ENCODE measurements around the gene BPIFB2.

BPIFB2 gene

DNA sequence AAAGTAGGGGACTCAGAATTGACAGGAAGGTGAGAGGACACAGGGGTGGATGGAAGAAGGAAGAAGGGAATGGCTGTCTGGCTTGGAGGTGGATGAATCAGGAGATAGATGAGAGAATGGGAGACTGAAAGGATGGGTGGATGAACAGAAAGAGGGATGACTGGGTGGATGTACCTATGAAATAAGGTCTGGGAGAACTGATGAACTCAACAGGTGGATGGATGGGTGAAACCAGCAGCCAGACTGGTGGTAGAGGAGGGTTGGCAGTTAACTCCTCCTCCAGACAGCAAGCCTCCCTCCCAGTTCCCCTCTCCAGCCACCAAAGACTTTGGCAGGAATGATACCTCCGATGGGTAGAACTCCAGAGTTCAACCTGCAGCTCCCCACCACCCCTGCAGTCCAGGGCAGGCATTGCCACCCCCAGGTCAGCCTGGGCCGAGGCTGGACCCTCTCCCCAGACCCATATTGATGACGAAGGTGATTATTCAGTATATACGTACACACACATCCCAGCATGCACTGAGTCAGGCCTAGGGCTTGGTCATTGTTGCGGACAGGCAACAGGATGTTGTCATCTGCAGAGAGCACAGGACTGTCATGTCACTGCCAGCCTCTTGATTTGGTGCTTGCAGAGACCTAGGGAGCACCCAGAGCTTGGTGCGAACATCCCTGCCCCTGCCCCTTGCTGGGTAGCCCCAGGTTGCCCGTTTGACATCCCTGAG lies 5.3 kb upstream of the BPIFB2 start:
- no peak overlapping the region for H3K27ac ChIP-seq (ENCODE audit: low read depth, low read length, severe bottlenecking)
- 91 to 92% methylated on average over 4 to 7 of the region's 7 CpGs for WGBS, 2 experiments (ENCODE audit: insufficient coverage in 2 of 2)

DNA sequence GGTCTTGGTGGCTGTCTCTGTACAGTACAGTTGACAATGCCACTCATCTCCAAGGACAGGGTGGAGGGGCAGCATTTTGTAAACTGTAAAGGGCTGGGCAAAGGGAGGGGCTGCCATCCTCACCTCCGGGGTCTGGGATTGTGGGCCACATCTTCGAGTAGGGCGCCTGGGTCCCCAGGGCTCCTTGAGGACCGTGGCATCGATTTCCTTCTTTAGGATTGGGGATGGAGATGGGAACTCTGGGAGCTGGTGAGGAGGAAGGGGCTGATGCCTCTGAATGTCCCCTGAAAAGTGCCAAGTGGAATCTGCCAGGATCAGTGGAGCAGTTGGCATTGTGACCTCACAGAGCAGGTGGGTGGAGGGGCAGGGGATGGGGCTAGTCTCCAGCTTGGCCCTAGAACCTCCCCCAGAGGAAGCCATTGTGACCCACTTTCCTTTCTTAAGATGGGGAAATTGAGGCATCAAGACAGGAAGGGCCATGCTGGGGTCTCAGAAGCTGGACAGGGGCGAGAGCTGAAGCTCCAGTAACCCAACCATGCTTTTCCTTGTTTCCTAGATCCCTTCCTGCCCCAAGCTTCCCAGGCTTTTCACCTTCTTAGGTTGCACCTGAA lies 3.3 kb upstream of the BPIFB2 start, which contains the start of gene SUN5:
SUN5 (minus strand) TSS at position 293 of the 611 bp plus-strand sequence; CDS start at position 200, 93 bp downstream.
- no peaks in the 10 kb centered on the region for H3K36me3 ChIP-seq (ENCODE audit: control insufficient read depth, insufficient read depth, low read length)
- H3K4me3 ChIP-seq (ENCODE audit: extremely low read depth, insufficient read depth, low read length, poor library complexity, severe bottlenecking): no peak within 1 kb of the TSS
- H3K4me1 ChIP-seq (ENCODE audit: control insufficient read depth, insufficient read depth, low read length, poor library complexity, severe bottlenecking): no peaks in the 10 kb centered on the region
- no peak within 1 kb of the TSS for H3K27ac ChIP-seq (ENCODE audit: low read depth, low read length, severe bottlenecking)
- no peaks in the 10 kb centered on the region for H3K9me3 ChIP-seq (ENCODE audit: control insufficient read depth, low read length)
- WGBS, 2 experiments (ENCODE audit: insufficient coverage in 2 of 2): 85 to 97% methylated on average over 5 to 6 of the region's 6 CpGs

More for the DNA sequence above, 5.3 kb upstream of the BPIFB2 start:
- no peaks in the 10 kb centered on the region for H3K4me1 ChIP-seq (ENCODE audit: control insufficient read depth, insufficient read depth, low read length, poor library complexity, severe bottlenecking)
- no peaks in the 10 kb centered on the region for H3K36me3 ChIP-seq (ENCODE audit: control insufficient read depth, insufficient read depth, low read length)
- H3K4me3 ChIP-seq (ENCODE audit: extremely low read depth, insufficient read depth, low read length, poor library complexity, severe bottlenecking): no peak overlapping the region
- no peaks in the 10 kb centered on the region for H3K9me3 ChIP-seq (ENCODE audit: control insufficient read depth, low read length)

DNA sequence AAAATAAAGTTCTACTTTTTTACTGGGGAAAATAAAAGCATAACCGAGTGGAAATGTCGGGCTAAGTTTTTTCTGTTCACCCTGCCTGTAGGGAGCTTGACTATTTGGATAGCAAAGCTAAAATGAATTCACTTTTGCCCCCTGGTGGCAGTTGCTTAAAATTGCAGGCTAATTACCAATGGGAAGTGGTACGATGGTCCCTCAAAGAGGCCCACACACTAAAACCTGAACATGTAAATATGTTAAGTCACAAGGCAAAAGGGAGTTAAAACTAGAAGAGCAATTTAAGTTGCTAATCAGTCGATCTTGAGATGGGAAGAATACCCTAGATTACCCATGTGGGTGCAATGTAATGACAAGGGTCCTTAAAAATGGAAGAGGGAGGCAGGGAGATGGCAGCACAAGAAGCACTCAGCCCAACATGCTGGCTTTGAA lies 2.4 kb upstream of the BPIFB2 start:
- Histone ChIP-seq H3K4me1 (ENCODE audit: control insufficient read depth, insufficient read depth, low read length, poor library complexity, severe bottlenecking) (no peaks in the 10 kb centered on the region), H3K27ac (ENCODE audit: low read depth, low read length, severe bottlenecking) (no peak overlapping the region), H3K36me3 (ENCODE audit: control insufficient read depth, insufficient read depth, low read length) (no peaks in the 10 kb centered on the region), H3K4me3 (ENCODE audit: extremely low read depth, insufficient read depth, low read length, poor library complexity, severe bottlenecking) (no peak overlapping the region), H3K9me3 (ENCODE audit: control insufficient read depth, low read length) (no peaks in the 10 kb centered on the region)
- WGBS, 2 experiments (ENCODE audit: insufficient coverage in 2 of 2): 32 to 41% methylated on average over 3 to 4 of the region's 4 CpGs

DNA sequence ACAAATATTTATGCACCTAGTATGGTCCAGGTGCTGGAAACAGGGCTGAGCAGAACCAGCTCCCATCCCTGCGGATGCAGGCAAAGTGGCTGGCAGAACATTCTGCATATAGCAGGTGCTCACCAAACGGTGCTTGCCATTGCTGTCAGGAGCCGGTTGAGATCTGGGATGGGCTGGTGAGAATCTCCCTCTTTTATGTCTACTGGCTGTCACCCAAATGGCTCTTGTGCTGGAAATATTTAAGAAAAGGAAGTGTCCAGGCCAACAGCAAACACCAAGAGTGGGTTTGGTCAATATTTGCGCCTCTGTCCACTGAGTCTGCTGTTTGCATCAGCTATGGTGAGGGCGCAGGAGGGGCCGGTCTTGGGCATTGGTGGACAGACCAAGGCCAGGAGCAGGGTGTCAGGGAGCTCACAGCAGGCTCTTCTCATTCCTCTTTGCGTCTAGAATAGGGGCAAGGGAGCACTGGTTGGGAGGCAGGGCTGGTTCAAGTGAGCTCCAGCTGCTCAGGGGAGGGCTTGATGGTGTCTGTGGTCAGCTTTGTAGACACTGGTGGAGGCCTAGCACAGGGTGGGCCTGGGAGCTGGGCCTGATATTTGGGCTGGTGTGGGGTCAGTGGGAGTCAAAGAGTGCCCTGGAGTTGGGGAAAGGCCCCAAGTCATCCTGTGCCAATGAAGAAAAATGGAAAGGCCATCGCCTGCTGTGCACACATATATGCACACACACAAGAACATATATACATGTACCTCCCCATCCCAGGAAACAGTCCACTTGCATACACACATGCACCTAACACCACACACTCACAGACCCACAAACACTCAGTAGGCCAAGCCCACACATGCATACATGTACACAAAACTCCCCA lies 1.4 kb upstream of the BPIFB2 start:
- Histone ChIP-seq H3K27ac (ENCODE audit: low read depth, low read length, severe bottlenecking) (no peak overlapping the region), H3K4me1 (ENCODE audit: control insufficient read depth, insufficient read depth, low read length, poor library complexity, severe bottlenecking) (no peaks in the 10 kb centered on the region), H3K9me3 (ENCODE audit: control insufficient read depth, low read length) (no peaks in the 10 kb centered on the region), H3K36me3 (ENCODE audit: control insufficient read depth, insufficient read depth, low read length) (no peaks in the 10 kb centered on the region), H3K4me3 (ENCODE audit: extremely low read depth, insufficient read depth, low read length, poor library complexity, severe bottlenecking) (no peak overlapping the region)
- WGBS, 2 experiments (ENCODE audit: insufficient coverage in 2 of 2): 92% methylated on average over 5 to 7 of the region's 8 CpGs

DNA sequence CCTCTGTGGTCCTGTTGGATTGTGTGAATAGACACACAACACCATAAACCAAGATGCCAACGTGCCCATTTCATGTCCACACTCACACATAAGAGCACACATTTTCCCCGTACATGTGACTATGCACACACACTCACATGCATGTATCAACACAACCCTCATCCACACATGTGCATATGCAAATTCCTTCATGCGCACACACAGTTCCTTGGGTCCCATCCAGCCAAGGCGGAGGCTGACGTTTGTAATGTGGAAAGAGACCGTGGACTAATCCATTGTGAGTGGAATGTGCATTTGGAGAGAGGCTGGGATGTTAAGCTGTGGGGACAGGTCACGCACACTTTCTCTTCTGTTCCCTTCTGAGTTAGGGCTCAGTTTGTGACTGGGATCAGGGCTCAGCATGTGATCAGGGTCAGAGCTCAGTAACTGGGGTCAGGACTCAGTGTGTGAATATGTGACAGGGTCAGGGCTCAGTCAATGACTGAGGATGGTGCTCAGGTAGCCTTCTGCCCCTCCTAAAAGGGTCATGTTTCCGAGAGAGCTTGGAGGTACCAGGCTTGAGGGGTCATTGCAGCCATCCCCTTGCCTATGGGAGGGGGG lies 628 bp upstream of the BPIFB2 start:
- WGBS, 2 experiments (ENCODE audit: insufficient coverage in 2 of 2): 88 to 94% methylated on average over 6 to 7 of the region's 8 CpGs
- Histone ChIP-seq H3K4me3 (ENCODE audit: extremely low read depth, insufficient read depth, low read length, poor library complexity, severe bottlenecking) (no peak overlapping the region), H3K36me3 (ENCODE audit: control insufficient read depth, insufficient read depth, low read length) (no peaks in the 10 kb centered on the region), H3K4me1 (ENCODE audit: control insufficient read depth, insufficient read depth, low read length, poor library complexity, severe bottlenecking) (no peaks in the 10 kb centered on the region), H3K27ac (ENCODE audit: low read depth, low read length, severe bottlenecking) (no peak overlapping the region), H3K9me3 (ENCODE audit: control insufficient read depth, low read length) (no peaks in the 10 kb centered on the region)

DNA sequence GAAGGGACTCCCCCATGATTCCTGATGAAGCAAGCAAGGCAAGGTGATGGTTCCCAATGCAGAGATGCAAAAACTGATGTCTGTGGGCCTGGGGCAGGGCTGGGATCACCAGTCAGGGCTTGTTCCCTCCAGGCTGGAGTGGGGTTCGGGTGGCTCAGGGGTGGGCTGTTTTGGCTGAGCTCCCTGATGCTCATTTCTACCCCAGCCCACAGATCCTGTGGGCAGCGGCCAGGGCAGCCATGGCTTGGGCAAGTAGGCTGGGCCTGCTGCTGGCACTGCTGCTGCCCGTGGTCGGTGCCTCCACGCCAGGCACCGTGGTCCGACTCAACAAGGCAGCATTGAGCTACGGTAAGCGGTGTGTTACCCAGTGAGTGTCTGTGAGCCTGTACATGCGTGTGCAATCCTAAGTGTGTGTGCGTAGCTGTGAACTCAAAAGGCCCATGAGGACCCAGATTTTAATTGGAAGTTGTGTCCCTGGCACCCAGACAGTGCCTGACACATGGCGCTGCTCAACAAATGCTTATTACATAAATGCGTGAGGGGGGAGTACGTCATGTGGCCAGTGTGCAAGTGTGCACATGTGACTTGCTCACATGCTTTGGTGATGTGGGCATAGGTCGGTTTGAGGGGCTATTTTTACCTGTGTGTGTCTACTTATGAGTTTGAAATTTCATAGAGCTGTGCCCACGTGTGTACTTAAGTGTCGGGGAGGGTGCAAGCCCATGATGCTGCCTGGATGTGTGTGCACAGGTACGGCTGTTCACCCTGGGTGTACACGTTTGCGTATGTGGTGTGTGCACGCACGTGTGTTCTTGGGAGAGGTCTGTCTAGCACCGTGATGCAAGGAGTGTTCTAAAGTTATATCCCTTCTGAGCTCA lies 1.1 kb downstream of the BPIFB2 start:
- 93 to 95% methylated on average over 23 of the region's 23 CpGs for WGBS, 2 experiments (ENCODE audit: insufficient coverage in 2 of 2)
- no peaks in the 10 kb centered on the region for H3K9me3 ChIP-seq (ENCODE audit: control insufficient read depth, low read length)
- H3K36me3 ChIP-seq (ENCODE audit: control insufficient read depth, insufficient read depth, low read length): no peaks in the 10 kb centered on the region
- no peaks in the 10 kb centered on the region for H3K4me1 ChIP-seq (ENCODE audit: control insufficient read depth, insufficient read depth, low read length, poor library complexity, severe bottlenecking)
- H3K27ac ChIP-seq (ENCODE audit: low read depth, low read length, severe bottlenecking): no peak overlapping the region
- H3K4me3 ChIP-seq (ENCODE audit: extremely low read depth, insufficient read depth, low read length, poor library complexity, severe bottlenecking): no peak overlapping the region

DNA sequence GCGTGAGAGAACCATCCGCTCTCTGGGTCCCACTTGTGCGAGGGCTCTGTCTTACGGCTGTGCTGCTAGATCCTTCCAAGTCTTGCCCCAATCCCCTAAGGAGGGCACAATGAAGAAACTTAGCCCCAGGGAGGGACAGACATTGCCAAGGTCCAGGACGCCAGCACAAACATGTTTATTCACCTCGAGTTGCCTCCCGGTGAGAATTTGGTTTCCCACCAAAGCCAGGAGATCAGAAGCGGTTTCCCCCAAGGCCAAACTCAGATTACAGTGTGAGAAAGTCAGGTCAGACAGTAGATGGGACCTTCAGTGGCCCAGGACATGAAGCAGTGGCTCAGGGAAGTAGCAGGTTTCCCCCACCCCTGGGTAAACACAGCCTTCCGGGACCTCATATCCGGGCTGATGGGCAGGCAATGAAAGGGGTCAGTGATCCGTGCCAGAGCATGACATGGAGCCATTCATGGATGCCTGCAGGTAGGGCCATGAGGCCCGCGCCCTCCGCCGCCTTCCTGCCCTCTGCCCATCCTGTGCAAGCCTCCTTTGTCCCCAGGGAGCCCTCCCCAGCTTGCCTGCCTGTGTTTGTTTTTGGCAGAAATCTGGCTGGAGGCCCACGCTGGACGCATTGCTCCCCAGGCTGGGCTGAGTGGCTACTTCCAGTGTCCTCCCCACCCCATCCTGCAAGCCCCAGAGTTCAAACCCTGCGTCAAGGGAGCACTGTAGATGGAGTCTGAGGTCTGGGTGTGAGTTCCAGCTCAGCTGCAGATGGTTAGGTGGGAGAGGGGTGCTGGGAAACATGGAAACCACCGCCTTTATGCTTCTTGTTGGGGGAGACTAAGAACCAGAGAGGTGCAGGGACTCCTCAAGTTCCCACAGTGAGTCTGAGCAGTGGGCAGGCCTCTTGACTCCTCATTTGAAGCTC lies 2.0 kb downstream of the BPIFB2 start:
- Histone ChIP-seq H3K9me3 (ENCODE audit: control insufficient read depth, low read length) (no peaks in the 10 kb centered on the region), H3K4me3 (ENCODE audit: extremely low read depth, insufficient read depth, low read length, poor library complexity, severe bottlenecking) (no peak overlapping the region), H3K27ac (ENCODE audit: low read depth, low read length, severe bottlenecking) (no peak overlapping the region), H3K36me3 (ENCODE audit: control insufficient read depth, insufficient read depth, low read length) (no peaks in the 10 kb centered on the region), H3K4me1 (ENCODE audit: control insufficient read depth, insufficient read depth, low read length, poor library complexity, severe bottlenecking) (no peaks in the 10 kb centered on the region)
- WGBS, 2 experiments (ENCODE audit: insufficient coverage in 2 of 2): 88% methylated on average over 17 to 19 of the region's 19 CpGs

DNA sequence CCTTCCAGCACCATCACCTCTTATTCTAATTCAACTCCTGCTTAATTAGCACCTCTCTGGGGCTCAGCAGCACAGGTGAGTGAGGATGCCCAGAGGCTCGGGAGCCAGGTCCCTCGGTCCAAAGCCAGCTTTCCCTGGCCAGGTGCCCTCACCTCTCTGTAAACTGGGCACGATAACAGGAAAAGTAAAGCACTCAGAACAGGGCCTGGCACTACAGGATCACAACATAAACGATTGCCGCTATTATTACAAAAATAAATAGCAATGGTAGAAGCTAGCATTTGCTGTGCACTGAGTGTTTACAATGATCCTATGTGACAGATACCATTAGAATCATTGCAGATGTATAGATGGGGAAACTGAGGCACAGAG lies 2.6 kb downstream of the BPIFB2 start:
- no peaks in the 10 kb centered on the region for H3K4me1 ChIP-seq (ENCODE audit: control insufficient read depth, insufficient read depth, low read length, poor library complexity, severe bottlenecking)
- H3K36me3 ChIP-seq (ENCODE audit: control insufficient read depth, insufficient read depth, low read length): no peaks in the 10 kb centered on the region
- 80 to 86% methylated on average over 2 to 5 of the region's 5 CpGs for WGBS, 2 experiments (ENCODE audit: insufficient coverage in 2 of 2)
- H3K4me3 ChIP-seq (ENCODE audit: extremely low read depth, insufficient read depth, low read length, poor library complexity, severe bottlenecking): no peak overlapping the region
- H3K9me3 ChIP-seq (ENCODE audit: control insufficient read depth, low read length): no peaks in the 10 kb centered on the region
- no peak overlapping the region for H3K27ac ChIP-seq (ENCODE audit: low read depth, low read length, severe bottlenecking)

DNA sequence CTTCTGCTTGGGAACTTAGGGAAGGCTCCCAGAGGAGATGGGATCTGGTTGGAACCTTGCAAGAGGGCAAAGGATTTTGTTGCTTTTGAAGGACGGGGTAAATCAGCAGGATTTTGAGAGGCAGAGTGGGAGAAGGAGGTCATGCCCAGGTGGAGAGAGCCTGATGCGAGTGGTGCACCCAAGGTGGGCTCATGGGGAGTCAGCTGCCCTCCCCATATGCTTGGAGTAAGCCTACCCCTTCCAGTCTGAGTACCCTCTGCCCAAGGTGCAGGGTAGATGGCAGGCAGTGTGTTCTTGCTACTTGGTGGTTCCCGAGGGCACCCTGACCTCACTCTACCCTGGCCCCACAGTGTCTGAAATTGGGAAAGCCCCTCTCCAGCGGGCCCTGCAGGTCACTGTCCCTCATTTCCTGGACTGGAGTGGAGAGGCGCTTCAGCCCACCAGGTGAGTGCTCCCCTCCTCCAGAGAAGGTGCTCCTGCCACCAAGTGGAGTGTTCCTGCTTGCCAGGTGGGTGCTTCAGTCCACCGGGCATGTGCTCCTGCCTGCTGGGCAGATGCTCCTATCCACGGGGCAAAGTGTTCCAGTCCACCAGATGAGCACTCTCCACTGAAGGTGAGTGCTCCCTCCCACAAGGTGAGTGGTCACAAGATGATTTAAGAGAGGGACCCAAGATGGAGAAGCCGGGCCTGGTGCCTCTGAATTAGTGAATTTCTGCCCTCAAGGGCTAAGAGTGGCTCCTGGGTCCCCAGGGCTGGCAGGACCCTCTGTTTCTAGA lies 3.4 kb downstream of the BPIFB2 start:
- WGBS, 2 experiments (ENCODE audit: insufficient coverage in 2 of 2): 83 to 95% methylated on average over 7 to 8 of the region's 8 CpGs
- Histone ChIP-seq H3K27ac (ENCODE audit: low read depth, low read length, severe bottlenecking) (no peak overlapping the region), H3K4me1 (ENCODE audit: control insufficient read depth, insufficient read depth, low read length, poor library complexity, severe bottlenecking) (no peaks in the 10 kb centered on the region), H3K36me3 (ENCODE audit: control insufficient read depth, insufficient read depth, low read length) (no peaks in the 10 kb centered on the region), H3K4me3 (ENCODE audit: extremely low read depth, insufficient read depth, low read length, poor library complexity, severe bottlenecking) (no peak overlapping the region), H3K9me3 (ENCODE audit: control insufficient read depth, low read length) (no peaks in the 10 kb centered on the region)

All from mesodermal cell (in vitro differentiated cells).